ENCODE measurements around the gene SYNE2.

SYNE2 gene

DNA sequence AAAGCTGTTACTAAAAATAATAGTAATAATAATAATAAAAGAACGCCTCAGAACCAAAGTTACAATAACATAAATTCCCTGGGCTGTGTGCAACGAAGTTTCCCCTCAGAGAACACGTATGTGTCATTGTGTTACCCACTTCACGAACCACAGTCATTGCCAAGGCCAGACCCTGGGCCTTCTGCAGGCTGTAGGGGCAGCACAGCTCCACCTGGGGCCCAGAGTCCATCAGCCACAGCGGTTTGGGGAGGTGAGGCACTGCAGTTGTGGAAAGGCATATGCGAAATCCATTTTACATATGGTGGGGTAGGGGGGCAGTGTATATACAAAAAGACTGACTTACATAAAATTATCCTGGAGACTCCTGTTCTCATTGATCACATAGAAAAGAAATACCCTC is 385.2 kb downstream of the SYNE2 start:
- no peak overlapping the region for H3K9ac ChIP-seq
- H3K36me3 ChIP-seq = no peaks in the 10 kb centered on the region
- peaks cover 23 to 38% (median 26%) of the 10 kb centered on the region in 10 experiments for H3K4me1 ChIP-seq
- H4K20me1 ChIP-seq = peaks cover 0 to 7% (median 0%) of the 10 kb centered on the region in 11 experiments; a peak in 6 of 22 replicates
- H3K4me3 ChIP-seq = no peak overlapping the region
- H3K27ac ChIP-seq = no peak overlapping the region
- TF ChIP-seq Cebpa-rat (IDR thresholded peaks at IDR 0.05) = no peak
- H3K9me3 ChIP-seq (replicated peaks in 1 of 11) = peaks cover 0 to 6% (median 4%) of the 10 kb centered on the region in 11 experiments; a peak in 7 of 22 replicates
- H3K27me3 ChIP-seq = peaks cover 0 to 25% (median 6%) of the 10 kb centered on the region in 11 experiments; a peak in 12 of 22 replicates
- peak overlapping the region in 2 of 11 experiments; percentile 13 to 23; a peak in 2 of 22 replicates for H3K4me2 ChIP-seq

DNA sequence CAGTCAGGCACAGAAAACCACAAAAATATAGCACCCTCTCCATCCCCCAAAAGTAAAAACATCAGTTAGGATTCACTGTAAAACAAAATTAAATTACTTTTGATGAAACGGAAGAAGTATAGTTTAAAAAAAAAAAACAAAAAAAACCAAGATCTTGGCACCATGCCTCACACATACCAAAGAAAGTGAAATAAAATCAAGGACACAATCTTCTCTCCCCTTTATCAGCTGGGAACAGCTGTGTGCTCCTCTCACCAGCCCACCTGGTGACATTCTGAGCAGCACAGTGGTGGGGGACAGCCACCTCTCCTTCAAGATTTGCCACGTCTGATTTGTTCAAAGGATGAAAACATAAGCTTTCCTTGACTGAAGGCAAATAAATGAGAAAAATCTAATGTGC is 385.8 kb downstream of the SYNE2 start:
- TF ChIP-seq Cebpa-rat (IDR thresholded peaks at IDR 0.05) = no peak
- peaks cover 0 to 20% (median 5%) of the 10 kb centered on the region in 11 experiments; a peak in 12 of 22 replicates for H3K27me3 ChIP-seq
- peaks cover 0 to 6% (median 5%) of the 10 kb centered on the region in 11 experiments; a peak in 7 of 22 replicates for H3K9me3 ChIP-seq (replicated peaks in 1 of 11)
- no peak overlapping the region for H3K9ac ChIP-seq
- H3K4me3 ChIP-seq = no peak overlapping the region
- no peaks in the 10 kb centered on the region for H3K36me3 ChIP-seq
- H3K4me2 ChIP-seq = peak overlapping the region in 3 of 11 experiments; percentile 10 to 23 (median 13); a peak in 3 of 22 replicates
- H4K20me1 ChIP-seq = peaks cover 0 to 7% (median 0%) of the 10 kb centered on the region in 11 experiments; a peak in 5 of 22 replicates
- no peak overlapping the region for H3K27ac ChIP-seq
- H3K4me1 ChIP-seq = peaks cover 20 to 35% (median 25%) of the 10 kb centered on the region in 10 experiments

DNA sequence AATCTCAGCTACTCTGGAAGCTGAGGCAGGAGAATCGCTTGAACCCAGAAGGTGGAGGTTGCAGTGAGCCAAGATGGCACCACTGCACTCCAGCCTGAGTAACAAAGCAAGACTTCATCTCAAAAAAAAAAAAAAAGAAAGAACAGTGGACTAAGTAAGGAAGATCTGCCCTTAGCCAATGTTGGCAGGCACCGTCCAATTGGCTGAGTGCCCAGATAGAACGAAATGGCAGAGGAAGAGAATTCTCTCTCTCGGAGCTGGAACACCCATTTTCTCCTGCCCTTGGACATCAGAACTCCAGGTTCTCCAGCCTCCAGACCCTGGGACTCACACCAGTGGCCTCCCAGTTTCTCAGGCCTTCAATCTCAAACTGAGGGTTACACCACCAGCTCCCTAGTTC is 391.5 kb downstream of the SYNE2 start:
- Histone ChIP-seq H3K4me2 (no peak overlapping the region), H3K27ac (no peak overlapping the region)
- no peak for TF ChIP-seq Cebpa-rat (IDR thresholded peaks at IDR 0.05)

DNA sequence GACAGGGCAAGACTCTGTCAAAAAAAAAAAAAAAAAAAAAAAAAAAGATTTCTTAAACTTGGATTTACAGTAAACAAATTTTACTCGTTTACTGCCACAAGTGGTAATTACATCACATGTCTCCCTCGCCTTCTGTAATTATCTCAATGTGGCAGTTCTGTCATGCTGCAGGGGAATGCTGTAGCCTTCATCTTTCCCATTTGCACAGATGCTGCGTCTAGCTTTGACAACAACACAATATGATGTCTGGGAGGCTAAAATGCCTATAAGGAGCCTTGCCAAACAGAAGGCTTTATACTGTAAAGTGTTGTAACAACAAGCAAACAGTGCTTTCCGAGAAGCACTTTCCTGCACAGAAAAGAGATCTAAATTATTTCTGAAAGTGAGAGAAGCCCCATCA is 392.7 kb downstream of the SYNE2 start:
- no peaks in the 10 kb centered on the region for H4K20me1 ChIP-seq
- H3K36me3 ChIP-seq = no peaks in the 10 kb centered on the region
- no peak overlapping the region for H3K4me2 ChIP-seq
- no peaks in the 10 kb centered on the region for H3K4me1 ChIP-seq
- no peaks in the 10 kb centered on the region for H3K27me3 ChIP-seq
- H3K9me3 ChIP-seq (replicated peaks in 1 of 11) = peaks cover 0 to 6% (median 5%) of the 10 kb centered on the region in 11 experiments; a peak in 7 of 22 replicates
- no peak overlapping the region for H3K4me3 ChIP-seq
- no peak for TF ChIP-seq Cebpa-rat (IDR thresholded peaks at IDR 0.05)
- H3K9ac ChIP-seq = no peak overlapping the region
- no peak overlapping the region for H3K27ac ChIP-seq

More for the DNA sequence above, 391.5 kb downstream of the SYNE2 start:
- Histone ChIP-seq H4K20me1 (no peaks in the 10 kb centered on the region), H3K9ac (no peak overlapping the region), H3K36me3 (no peaks in the 10 kb centered on the region), H3K4me1 (no peaks in the 10 kb centered on the region), H3K9me3 (replicated peaks in 1 of 11) (peaks cover 0 to 6% (median 5%) of the 10 kb centered on the region in 11 experiments; a peak in 7 of 22 replicates), H3K4me3 (no peak overlapping the region), H3K27me3 (no peaks in the 10 kb centered on the region)

DNA sequence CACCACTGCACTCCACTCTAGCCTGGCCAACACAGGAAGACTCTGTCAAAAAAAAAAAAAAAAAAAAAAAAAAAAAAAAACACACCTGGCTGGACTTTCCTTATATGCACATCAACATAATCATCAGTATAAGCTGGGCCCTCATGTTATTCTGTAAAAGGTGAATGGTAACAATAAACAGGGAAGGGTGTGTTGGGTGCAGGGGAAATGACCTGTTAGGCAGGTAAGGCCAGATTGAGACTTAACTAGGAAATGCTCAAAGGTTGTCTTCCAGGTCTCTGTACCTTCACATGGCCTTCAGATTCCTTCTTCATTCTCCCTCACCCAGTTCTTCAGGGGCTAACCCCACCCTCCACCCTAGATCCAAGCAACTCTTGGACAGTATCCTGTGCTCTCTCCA is 393.9 kb downstream of the SYNE2 start:
- no peaks in the 10 kb centered on the region for H4K20me1 ChIP-seq
- peaks cover 0 to 6% (median 5%) of the 10 kb centered on the region in 11 experiments; a peak in 7 of 22 replicates for H3K9me3 ChIP-seq (replicated peaks in 1 of 11)
- no peak overlapping the region for H3K4me2 ChIP-seq
- no peaks in the 10 kb centered on the region for H3K27me3 ChIP-seq
- no peak overlapping the region for H3K4me3 ChIP-seq
- no peaks in the 10 kb centered on the region for H3K4me1 ChIP-seq
- no peak overlapping the region for H3K27ac ChIP-seq
- no peak overlapping the region for H3K9ac ChIP-seq
- H3K36me3 ChIP-seq = no peaks in the 10 kb centered on the region
- no peak for TF ChIP-seq Cebpa-rat (IDR thresholded peaks at IDR 0.05)

DNA sequence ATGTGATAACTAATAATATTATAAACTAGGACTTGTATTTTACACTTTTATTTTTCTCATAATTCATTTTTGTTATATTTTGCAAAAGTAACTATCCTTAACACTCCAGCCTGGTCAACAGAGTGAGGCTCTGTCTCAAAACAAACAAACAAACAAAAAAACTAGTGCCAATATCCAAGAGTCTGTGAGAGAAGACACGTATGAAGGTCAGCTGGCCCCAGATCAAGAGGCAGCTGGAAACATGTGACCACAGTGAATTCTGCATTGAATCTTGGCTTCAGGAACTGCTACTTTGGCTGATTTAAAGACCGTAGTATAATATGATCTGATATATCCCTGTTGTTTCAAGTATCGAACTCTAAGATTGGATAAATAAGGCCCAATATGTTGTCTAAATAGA is 394.4 kb downstream of the SYNE2 start:
- Histone ChIP-seq H3K4me1 (no peaks in the 10 kb centered on the region), H3K27me3 (no peaks in the 10 kb centered on the region)
- TF ChIP-seq Cebpa-rat (IDR thresholded peaks at IDR 0.05) = no peak

DNA sequence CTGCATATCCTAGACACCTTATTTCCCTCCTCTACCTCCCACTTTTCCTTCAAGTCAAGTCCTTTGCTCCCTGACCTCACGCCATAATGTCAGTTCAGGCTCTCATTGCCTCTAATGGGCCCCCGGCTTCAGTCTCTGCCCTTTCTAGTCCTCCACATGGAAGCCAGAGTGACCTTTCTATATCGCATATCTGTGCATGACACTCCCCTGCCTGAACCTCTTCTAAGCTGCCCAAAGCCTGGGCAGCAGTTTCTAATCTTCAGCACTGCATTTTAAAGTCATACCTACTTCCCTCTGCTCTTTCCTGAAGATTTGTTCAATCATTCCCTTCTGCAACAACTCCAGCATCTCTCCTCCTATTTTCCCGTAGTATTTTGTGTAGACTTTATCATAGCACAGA is 395.9 kb downstream of the SYNE2 start:
- H3K27me3 ChIP-seq = no peaks in the 10 kb centered on the region
- no peak overlapping the region for H3K4me2 ChIP-seq
- H3K4me1 ChIP-seq = no peaks in the 10 kb centered on the region
- TF ChIP-seq Cebpa-rat (IDR thresholded peaks at IDR 0.05) = no peak
- no peak overlapping the region for H3K9ac ChIP-seq
- H3K4me3 ChIP-seq = no peak overlapping the region
- no peaks in the 10 kb centered on the region for H3K36me3 ChIP-seq
- no peaks in the 10 kb centered on the region for H4K20me1 ChIP-seq
- no peaks in the 10 kb centered on the region for H3K9me3 ChIP-seq (replicated peaks in 1 of 11)
- no peak overlapping the region for H3K27ac ChIP-seq

More for the DNA sequence above, 394.4 kb downstream of the SYNE2 start:
- no peak overlapping the region for H3K4me3 ChIP-seq
- no peak overlapping the region for H3K27ac ChIP-seq
- H4K20me1 ChIP-seq = no peaks in the 10 kb centered on the region
- H3K9ac ChIP-seq = no peak overlapping the region
- no peaks in the 10 kb centered on the region for H3K36me3 ChIP-seq
- peaks cover 0 to 6% (median 5%) of the 10 kb centered on the region in 11 experiments; a peak in 7 of 22 replicates for H3K9me3 ChIP-seq (replicated peaks in 1 of 11)
- no peak overlapping the region for H3K4me2 ChIP-seq

DNA sequence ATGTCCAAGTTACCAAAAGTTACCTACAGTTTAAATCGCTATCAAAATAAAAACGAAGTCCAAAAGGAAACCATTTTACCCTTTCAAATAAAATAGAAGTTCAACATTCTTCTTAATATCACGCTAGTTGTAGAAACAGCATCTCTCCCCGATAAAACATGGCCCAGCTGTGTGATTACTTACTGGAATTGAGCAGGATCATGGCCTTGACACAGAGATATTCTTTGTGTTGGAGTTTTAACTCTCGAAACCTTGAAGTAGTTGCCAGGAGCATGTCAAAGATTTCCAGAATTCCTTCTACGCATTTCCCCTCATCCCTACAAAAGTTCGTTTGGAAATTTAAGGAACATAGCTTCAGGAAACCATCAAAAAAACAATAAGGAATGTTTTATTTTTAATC is 396.6 kb downstream of the SYNE2 start:
- Histone ChIP-seq H3K27me3 (no peaks in the 10 kb centered on the region), H3K9me3 (replicated peaks in 1 of 11) (no peaks in the 10 kb centered on the region), H3K4me1 (no peaks in the 10 kb centered on the region), H3K4me2 (no peak overlapping the region), H3K9ac (no peak overlapping the region), H3K27ac (no peak overlapping the region), H3K36me3 (no peaks in the 10 kb centered on the region), H4K20me1 (no peaks in the 10 kb centered on the region), H3K4me3 (no peak overlapping the region)
- TF ChIP-seq Cebpa-rat (IDR thresholded peaks at IDR 0.05) = no peak

DNA sequence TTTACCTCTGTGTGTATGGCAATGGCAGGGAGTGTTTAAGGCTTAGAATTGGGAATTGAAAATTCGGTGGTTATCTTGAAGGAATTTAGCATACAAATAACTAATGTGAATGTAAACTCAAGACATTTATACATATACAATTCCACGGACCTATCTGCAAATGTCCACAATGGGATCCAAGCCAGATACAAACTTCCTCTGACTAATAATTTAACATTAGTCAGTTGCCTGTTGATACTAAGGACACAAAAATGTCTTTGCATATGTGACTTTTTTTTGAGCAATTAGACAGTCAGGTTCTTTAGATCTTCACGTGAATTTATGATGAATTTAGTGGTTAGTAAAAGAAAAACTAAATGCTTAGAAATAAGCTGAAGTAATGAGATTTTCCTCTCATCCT is 400.9 kb downstream of the SYNE2 start:
- H3K4me3 ChIP-seq = no peak overlapping the region
- no peaks in the 10 kb centered on the region for H3K9me3 ChIP-seq (replicated peaks in 1 of 11)
- H3K4me1 ChIP-seq = no peaks in the 10 kb centered on the region
- H3K9ac ChIP-seq = no peak overlapping the region
- no peak overlapping the region for H3K27ac ChIP-seq
- H3K27me3 ChIP-seq = no peaks in the 10 kb centered on the region
- no peak overlapping the region for H3K4me2 ChIP-seq
- TF ChIP-seq Cebpa-rat (IDR thresholded peaks at IDR 0.05) = no peak
- no peaks in the 10 kb centered on the region for H3K36me3 ChIP-seq
- no peaks in the 10 kb centered on the region for H4K20me1 ChIP-seq

DNA sequence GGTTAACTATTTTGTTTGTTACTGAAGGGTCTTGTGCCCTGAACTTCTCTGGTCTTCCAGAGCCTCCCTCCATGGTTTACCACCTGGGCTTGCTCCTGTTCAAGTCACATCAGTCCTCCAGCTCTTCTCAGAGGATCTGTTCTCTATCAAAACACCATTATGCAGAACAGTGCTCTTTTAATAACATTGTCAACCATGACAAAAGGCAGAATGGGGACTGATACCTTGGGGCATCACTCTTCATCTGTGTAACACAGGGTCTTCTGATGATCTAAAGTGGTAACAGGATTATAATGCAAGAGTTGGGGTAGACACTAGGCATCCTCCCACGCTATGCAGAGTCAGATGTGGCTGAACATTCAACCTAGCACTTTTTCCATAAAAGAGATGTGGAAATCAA is 403.0 kb downstream of the SYNE2 start:
- Histone ChIP-seq H3K4me2 (no peak overlapping the region), H3K4me3 (no peak overlapping the region), H3K9me3 (replicated peaks in 1 of 11) (no peaks in the 10 kb centered on the region), H3K27me3 (no peaks in the 10 kb centered on the region), H3K27ac (no peak overlapping the region), H3K9ac (no peak overlapping the region), H3K4me1 (no peaks in the 10 kb centered on the region), H4K20me1 (no peaks in the 10 kb centered on the region), H3K36me3 (no peaks in the 10 kb centered on the region)
- no peak for TF ChIP-seq Cebpa-rat (IDR thresholded peaks at IDR 0.05)
